ENCODE results near the gene CTNNBIP1. TPM values are rescaled to one million over a fixed set of nuclear protein-coding genes. Genes with fewer than 3 reads are reported as not detected.

CTNNBIP1 gene
- total RNA-seq, 2 experiments from 2014 or later = 9.0 to 9.6 TPM

GRCh38 chr1:9852004-9852403 is 58.1 kb downstream of the CTNNBIP1 start:
- Mint-ChIP-seq H3K4me3 (no peak overlapping the region), H3K27ac (no peak overlapping the region), H3K36me3 (ENCODE audit: low read depth) (peaks cover 9% of the 10 kb centered on the region), H3K9me3 (peaks cover 6% of the 10 kb centered on the region), H3K4me1 (ENCODE audit: low read depth) (peaks cover 11% of the 10 kb centered on the region), H3K27me3 (peaks cover 2% of the 10 kb centered on the region)
- no peak for TF ChIP-seq CTCF (IDR thresholded peaks at IDR 0.05)
- DNase-seq (no peak), ATAC-seq (no peak)
- ChIA-PET POLR2A (no interaction called here), CTCF (interaction anchor here (1.1 to 1.3 kb wide), 2 partner anchors 16 to 67 kb away, joined by 3 read pairs; no protein-coding TSS in a partner anchor)
- intact Hi-C loops (cut with micrococcal nuclease) = no loop called here

DNA sequence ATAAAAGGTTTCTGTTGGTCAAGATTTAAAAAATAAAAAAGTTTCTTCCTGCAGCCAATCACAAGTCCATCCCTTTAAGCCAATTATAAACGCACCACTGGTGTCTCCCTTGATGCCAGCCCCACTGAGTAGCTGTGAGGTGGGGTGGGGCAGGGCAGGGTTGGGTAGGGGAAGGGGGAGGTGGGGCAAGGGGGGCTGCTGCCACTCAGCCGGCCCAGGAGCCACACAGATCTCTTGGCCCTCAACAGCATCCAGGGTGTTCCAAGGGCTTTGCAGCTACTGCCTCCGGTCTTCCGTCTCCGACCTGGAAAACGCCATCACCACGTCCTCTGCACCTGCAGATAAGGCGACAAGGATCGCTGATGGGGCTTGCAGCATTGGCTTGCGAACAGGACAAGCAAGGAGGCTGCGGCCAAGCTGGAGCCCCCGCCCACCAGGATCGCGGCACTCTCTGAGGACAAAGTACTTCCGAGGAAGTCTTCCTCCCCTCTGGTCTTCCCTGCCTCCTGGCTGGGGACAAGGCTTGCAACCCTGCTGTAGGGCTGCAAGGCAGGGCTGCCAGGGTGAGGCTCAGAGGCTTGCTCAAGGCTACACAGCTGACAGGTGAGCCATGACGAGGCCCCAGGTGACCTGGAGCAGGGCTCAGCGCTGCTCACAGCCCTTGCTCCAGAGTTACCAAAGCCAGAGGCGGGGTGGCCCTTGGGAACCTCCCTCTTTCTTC is 59.5 kb downstream of the CTNNBIP1 start:
- Mint-ChIP-seq H3K4me3 (peak overlapping the region; percentile 63), H3K27ac (no peak overlapping the region), H3K9me3 (peaks cover 6% of the 10 kb centered on the region), H3K36me3 (ENCODE audit: low read depth) (peaks cover 9% of the 10 kb centered on the region), H3K27me3 (peaks cover 2% of the 10 kb centered on the region), H3K4me1 (ENCODE audit: low read depth) (peaks cover 11% of the 10 kb centered on the region)
- no peak for TF ChIP-seq CTCF (IDR thresholded peaks at IDR 0.05)
- intact Hi-C loops (cut with micrococcal nuclease) = no loop called here
- CTCF ChIA-PET = interaction anchor here (1.1 to 5.1 kb wide), 6 partner anchors 9 to 235 kb away, joined by 3 to 53 read pairs (median 6); no protein-coding TSS in a partner anchor
- POLR2A ChIA-PET = no interaction called here
- DNase-seq = no peak
- peak; percentile 67 for ATAC-seq

DNA sequence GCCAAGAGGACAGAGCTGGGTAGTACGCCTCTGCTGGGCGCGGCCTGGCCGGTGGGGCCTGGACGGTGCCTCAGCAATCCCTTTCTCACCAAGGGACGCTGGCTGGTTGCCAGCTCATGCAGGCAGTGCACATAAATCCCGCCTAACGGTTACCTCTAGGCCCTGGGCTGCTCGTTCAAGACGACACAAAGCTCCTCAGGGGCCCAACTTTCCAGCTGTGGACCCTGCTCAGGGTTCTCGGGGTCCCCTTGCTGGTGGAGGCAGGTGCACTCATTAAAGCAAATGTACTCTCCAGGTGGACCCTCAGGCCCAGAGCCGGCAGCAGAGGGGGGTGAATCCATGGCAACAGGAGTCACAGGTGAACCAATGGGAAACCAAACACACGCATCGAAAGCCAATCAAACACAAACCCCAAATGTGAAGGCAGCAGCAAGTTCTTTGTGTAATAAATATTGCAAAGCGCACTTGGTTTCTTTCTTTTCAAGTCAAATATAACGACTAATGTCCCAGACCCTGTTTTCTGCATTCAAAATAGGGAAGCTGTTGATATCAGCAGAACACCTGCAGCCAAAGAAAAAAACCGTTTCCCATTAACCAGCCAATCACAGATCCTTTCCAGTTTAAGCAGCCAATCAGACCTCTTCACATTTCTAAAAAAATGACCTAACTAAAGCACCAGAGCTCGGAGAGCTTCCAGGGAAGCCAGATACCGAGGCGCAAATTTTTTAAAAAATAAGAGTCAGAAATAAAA is 60.2 kb downstream of the CTNNBIP1 start:
- H3K4me3 Mint-ChIP-seq = peak overlapping the region; percentile 63
- DNase-seq = no peak
- peak; percentile 79 for ATAC-seq
- no peak for TF ChIP-seq CTCF (IDR thresholded peaks at IDR 0.05)
- ChIA-PET CTCF (interaction anchor here (1.1 to 5.1 kb wide), 6 partner anchors 9 to 235 kb away, joined by 3 to 53 read pairs (median 6); no protein-coding TSS in a partner anchor), POLR2A (no interaction called here)
- peaks cover 9% of the 10 kb centered on the region for H3K36me3 Mint-ChIP-seq (ENCODE audit: low read depth)
- peaks cover 2% of the 10 kb centered on the region for H3K27me3 Mint-ChIP-seq
- peaks cover 11% of the 10 kb centered on the region for H3K4me1 Mint-ChIP-seq (ENCODE audit: low read depth)
- intact Hi-C loops (cut with micrococcal nuclease) = no loop called here
- H3K9me3 Mint-ChIP-seq = peaks cover 6% of the 10 kb centered on the region
- H3K27ac Mint-ChIP-seq = no peak overlapping the region

DNA sequence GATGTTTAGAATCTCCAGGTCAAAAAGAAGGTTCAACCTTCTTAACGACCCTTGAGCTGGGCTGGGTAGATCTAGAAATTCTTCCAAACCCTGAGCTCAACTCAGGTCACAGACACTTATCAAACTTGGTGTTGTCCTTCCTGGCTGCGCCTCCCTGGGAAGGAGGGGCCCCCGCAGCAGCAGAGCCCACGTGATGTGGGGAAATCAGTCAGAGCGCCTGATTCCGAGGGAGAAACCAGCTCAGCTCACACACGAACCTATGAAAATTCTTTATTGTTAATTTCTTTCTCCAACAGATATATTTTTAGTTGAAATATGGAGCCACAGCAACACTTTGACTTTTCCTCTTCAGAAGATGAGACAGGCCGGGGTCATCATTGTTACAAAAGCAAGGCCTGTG is 62.0 kb downstream of the CTNNBIP1 start:
- H3K36me3 Mint-ChIP-seq (ENCODE audit: low read depth) = no peaks in the 10 kb centered on the region
- no peak for ATAC-seq
- no peak for DNase-seq
- no peak overlapping the region for H3K27ac Mint-ChIP-seq
- no peaks in the 10 kb centered on the region for H3K9me3 Mint-ChIP-seq
- H3K27me3 Mint-ChIP-seq = peaks cover 2% of the 10 kb centered on the region
- intact Hi-C loops (cut with micrococcal nuclease) = no loop called here
- H3K4me3 Mint-ChIP-seq = no peak overlapping the region
- peaks cover 11% of the 10 kb centered on the region for H3K4me1 Mint-ChIP-seq (ENCODE audit: low read depth)
- ChIA-PET CTCF (interaction anchor here (1.3 to 5.1 kb wide), 3 partner anchors 25 to 63 kb away, joined by 4 to 53 read pairs (median 4); no protein-coding TSS in a partner anchor), POLR2A (no interaction called here)
- TF ChIP-seq CTCF (IDR thresholded peaks at IDR 0.05) = no peak
